ENCODE results near the gene NAALADL2.

DNA sequence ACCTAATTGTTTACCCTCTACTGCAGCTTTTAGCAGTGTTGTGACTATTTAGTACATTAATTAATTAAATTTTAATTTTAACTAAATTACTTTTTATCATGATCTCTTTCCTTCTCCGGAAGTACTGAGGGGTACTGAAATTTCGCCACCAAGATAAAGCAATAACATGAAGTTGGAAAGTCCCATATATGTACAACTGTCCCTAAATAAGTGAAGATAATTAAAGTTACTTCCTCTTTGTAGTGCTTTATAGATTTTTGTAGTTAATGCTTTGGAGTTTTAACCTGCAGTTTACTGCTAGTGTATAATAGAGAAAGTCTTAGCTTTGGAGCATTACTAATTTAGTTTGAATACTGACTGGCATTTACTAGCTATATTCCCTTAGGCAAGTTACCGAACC is 325.3 kb downstream of the NAALADL2 start:
- TF ChIP-seq EZH2phosphoT487 (IDR thresholded peaks at IDR 0.05; ENCODE audit: low read depth, severe bottlenecking, unreplicated experiment) (no peak), EZH2 (IDR thresholded peaks at IDR 0.05; ENCODE audit: borderline replicate concordance) (no peak)
- TF ChIP-seq, protein P1, sequence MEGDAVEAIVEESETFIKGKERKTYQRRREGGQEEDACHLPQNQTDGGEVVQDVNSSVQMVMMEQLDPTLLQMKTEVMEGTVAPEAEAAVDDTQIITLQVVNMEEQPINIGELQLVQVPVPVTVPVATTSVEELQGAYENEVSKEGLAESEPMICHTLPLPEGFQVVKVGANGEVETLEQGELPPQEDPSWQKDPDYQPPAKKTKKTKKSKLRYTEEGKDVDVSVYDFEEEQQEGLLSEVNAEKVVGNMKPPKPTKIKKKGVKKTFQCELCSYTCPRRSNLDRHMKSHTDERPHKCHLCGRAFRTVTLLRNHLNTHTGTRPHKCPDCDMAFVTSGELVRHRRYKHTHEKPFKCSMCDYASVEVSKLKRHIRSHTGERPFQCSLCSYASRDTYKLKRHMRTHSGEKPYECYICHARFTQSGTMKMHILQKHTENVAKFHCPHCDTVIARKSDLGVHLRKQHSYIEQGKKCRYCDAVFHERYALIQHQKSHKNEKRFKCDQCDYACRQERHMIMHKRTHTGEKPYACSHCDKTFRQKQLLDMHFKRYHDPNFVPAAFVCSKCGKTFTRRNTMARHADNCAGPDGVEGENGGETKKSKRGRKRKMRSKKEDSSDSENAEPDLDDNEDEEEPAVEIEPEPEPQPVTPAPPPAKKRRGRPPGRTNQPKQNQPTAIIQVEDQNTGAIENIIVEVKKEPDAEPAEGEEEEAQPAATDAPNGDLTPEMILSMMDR (IDR thresholded peaks at IDR 0.05; ENCODE audit: poor library complexity) = no peak

All from hepatocyte (in vitro differentiated cells).